GM19455 (cell line): ENCODE results near the gene FUT3.
"Not testable (repeated sequence)": the region's sequence is repeated elsewhere in the genome, so short reads cannot be mapped to it uniquely, and the experiment has no call there.

Source experiments
- ATAC-seq: cut with Tn5 transposase; IDR thresholded peaks from one replicate; pipeline ENCODE4 v1.9.1; 2021; ENCODE audit not compliant: unreplicated experiment

The FUT3 gene

GRCh38 chr19:5850189-5850588, 1.1 kb downstream of the FUT3 start:
- ATAC-seq, result no peak

DNA sequence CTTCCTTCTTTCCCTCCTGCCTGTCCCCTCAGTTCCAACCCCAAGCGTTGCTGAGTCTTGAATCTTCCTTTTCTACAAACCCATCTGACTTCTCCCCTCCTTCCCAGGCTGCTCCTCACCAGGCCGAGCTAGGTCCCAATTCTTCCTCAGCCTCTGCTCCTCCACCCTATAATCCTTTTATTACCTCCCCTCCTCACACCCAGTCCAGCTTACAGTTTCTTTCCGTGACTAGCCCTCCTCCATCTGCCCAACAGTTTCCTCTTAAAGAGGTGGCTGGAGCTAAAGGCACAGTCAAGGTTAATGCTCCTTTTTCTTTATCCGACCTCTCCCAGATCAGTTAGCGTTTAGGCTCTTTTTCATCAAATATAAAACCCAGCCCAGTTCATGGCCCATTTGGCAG, 2.6 kb downstream of the FUT3 start:
- not testable (repeated sequence) for ATAC-seq

DNA sequence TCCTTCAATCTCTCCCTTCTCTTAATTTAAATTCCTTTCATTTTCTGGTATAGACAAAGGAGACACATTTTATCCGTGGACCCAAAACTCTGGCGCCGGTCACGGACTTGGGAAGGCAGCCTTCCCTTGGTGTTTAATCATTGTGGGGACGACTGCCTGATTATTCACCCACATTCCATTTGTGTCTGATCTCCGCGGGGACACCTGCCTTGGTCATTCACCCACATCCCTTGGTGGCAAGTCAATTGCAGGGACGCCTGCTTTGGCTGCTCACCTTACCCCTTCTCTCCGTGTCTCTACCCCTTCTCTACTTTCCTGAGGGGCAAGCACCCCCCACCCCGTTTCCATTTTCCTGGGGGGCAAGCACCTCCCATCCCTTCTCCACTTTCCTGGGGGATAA, 3.4 kb downstream of the FUT3 start:
- ATAC-seq, result not testable (repeated sequence)

- ATAC-seq, result no peak
These were observed 6.5 kb downstream of the FUT3 start for GRCh38 chr19:5844456-5845433.

- ATAC-seq, result no peak
These were observed 7.8 kb downstream of the FUT3 start for GRCh38 chr19:5843295-5843927.

DNA sequence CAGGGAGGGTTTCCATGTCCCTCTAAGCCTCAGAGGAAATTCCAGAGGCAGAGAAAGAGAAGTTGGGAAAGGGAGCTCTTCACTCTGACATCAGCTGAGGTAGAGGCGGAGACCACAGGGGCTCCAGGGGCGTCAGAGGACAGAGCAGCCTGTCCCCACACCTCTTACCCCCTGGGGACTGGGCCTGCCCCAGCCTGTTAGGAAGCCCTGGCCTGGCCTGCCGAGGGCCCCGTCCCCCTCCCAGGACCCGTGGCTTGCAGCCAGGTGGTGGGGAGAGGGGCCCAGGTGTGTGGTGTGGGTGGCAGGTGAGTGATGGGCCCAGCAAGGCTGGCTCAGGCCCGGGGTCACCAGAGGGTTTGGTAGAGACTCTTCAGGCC, 9.5 kb downstream of the FUT3 start:
- not testable (repeated sequence) for ATAC-seq

GRCh38 chr19:5839065-5840017, 11.9 kb downstream of the FUT3 start, which contains the start of gene FUT6:
TSS of gene FUT6 (minus strand) at chr19:5839702. CDS start at chr19:5832567, 7,135 bp downstream.
- ATAC-seq, result no peak

- no peak for ATAC-seq
These were observed 12.7 kb downstream of the FUT3 start for GRCh38 chr19:5838353-5839064.

DNA sequence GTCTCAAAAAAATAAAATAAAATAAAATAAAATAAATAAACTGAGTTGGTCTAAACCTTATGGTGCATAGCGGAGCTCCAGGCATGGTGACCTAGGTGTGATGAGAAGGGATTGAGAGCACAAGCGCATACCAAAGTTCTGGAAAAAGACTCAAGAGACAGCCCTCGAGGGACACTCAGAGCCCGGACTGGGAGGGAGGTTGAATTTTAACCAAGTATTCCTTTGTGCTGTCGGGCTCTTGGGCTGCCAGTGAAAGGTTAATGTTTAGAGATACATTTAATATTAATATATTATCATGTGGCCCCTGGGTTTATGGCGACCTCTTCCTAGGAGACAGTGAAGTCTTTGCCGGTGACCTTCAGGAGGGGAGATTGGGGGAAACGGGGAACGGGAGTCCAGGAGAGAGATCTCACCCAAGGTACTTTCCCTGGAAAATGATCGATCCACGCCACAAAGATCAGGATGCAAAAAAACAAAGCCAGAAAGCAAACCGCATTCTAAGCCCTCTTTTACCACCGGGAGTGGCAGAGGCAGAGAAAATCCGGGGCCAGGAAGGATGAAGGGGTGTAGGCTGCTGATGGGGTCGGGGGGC, 13.4 kb downstream of the FUT3 start:
- ATAC-seq, result no peak

DNA sequence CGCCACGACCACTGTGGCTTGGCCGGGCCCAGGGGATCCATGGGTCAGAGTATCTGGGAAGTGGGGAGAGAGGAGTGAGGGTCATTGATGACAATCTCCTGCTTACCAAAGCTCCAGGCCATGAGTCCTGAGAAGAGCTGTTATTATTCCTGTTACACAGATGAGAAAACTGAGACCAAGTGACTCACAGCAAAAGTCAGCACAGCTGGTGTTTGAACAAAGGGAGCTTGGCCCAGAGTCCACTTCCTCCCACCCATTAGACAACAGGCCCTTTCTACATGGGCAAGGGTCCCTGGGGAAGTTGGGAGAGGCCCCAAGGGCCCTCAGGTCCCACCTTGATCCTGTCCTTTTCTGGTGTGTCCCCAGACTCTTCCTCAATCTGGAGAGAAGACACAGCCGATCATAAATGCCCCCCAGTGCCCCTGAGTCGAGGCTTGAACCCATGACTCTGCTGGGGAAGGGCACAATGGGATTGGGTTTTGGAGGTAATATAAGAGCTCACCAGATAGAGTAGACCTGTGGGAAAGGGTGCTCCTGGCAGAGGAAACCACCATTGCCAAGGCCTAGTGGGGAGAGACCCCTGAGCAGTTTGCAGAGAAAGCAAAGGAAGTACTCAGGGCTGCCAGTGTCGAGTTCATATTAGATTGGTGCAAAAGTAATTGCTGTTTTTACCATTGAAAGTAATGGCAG, 18.6 kb downstream of the FUT3 start:
- no peak for ATAC-seq

GRCh38 chr19:5832061-5832460, 19.2 kb downstream of the FUT3 start:
- ATAC-seq, result no peak

- ATAC-seq, result no peak
These were observed 20.1 kb downstream of the FUT3 start for GRCh38 chr19:5831159-5831558.

DNA sequence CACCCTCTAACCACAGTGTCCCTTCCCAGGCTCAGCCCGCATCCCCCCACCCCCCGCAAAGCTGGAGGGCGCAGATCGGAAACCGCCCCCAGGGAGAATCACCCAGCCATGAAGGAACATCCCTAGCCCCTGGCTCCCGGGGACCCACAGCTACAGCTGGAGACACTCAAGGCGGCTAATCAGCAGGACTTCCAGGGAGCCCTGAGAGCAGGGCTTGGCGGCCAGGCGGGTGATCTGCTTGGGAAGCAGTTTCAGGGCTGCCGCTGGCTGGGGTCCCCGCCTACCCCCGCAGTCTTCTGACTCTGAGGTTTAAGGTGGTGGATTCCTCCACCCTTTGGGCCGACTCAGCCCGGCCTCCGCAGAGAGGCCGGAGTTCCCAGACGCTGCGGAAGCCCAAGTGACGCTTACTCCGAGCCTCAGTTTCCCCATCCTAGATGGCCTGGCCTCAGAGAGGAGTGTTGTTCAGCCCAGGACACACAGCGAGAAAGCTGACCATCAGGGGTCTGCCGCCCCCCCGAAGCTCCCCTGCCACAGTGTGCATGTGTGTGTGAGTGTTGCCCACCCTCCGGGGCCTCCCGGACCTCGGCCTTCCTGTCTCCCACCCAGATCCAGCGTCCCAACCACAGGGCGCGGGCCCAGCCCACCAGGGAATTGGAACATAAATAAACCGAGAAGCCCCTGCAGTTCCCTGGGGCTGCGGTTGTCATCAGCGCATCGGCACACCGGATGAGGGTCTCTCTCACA, 21.5 kb downstream of the FUT3 start:
- ATAC-seq, result no peak

DNA sequence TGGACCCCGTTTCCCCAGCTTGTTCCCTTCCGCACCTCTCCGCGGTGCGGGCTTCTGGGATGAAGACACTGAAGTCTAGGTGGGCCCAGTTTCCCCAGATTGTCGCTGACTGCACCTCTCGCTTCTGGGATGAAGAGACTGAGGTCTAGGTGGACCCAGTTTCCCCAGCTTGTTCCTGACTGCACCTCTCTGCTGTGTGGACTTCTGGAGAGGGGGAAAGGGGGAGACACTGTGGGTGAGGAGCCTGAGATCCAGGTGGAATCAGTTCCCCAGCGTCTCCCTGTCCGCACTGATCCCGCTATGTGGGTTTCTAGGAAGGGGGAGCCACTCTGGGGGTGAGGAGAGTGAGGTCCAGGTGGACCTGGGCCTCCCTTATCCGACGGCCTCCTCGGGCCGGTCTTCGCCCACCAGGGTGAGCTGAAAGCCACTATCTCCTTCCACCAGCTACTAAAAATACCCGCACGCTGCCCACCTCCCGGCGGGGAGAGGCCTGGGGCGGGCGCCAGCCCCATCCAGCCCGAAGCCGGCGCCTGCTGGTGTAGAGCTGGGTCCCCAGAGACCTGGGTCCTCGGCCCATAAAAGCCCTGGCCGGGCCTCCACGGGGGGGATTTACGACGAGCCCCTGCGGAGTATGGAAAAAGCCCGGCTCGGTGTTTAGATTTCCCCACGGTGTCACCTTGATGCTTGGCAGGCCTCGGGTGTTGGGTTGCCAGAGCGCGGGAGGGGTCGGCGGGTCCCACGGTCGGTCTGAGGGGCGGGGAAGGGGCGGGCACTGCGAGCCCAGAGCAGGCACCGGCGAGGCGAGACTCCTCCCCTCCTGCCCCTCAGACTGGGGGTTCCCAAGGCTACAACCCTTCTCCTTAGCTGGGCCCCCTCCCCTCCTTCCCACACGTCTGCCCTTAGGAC, 22.3 kb downstream of the FUT3 start:
- no peak for ATAC-seq

- ATAC-seq, result peak; percentile 66
These were observed 23.2 kb downstream of the FUT3 start for GRCh38 chr19:5827891-5828660.

- no peak for ATAC-seq
These were observed 23.8 kb downstream of the FUT3 start for GRCh38 chr19:5827342-5827890.
